ENCODE data around the gene EEF1A2. TPM values are rescaled to one million over a fixed set of nuclear protein-coding genes. Genes with fewer than 3 reads are reported as not detected.

Gene EEF1A2
- total and polyA plus RNA-seq, 2 donors (not counting 3 experiments of a cell fraction or from before 2014, with no cell fraction given) = 2.7 to 3.4 TPM

DNA sequence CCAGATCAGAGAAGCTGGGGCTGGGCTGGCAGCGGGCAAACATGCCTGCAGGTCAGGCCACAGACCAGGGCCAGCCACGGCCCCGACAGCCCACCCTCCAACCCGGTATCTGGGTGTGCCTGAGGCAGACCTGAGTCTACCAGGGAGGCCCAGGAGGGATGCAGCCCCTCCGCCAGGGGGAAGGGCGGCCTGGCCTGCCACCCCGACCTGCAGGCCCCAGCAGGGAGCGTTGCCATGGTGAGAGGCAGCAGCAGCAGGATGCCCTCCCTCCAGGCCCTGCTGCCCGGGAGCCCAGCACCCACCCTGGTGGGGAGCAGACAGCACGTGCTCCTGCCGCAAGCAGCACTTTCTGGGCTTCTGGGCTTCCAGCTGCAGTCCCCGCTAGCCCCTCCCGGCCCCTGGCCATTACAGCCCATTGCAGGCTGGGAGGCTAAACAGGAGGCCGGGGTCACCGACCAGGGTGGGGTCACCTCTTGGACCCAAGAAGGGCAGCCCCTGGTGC is 3.8 kb upstream of the EEF1A2 start:
- dilution Hi-C loops (cut with MboI; ENCODE audit: extremely low pct_ligation_motif_present, low sequenced_read_pairs) = no loop called here
- Histone ChIP-seq H3K79me2 (ENCODE audit: control insufficient read depth, insufficient read depth, low read length) (no peaks in the 10 kb centered on the region), H3K9me3 (replicated peaks; ENCODE audit: control insufficient read depth, insufficient read depth, low read length) (no peaks in the 10 kb centered on the region), H3K36me3 (ENCODE audit: control insufficient read depth in 2 of 2, extremely low read depth in 1 of 2, insufficient read depth in 2 of 2, low read length in 2 of 2) (no peaks in the 10 kb centered on the region), H3K9ac (replicated peaks; ENCODE audit: extremely low read depth, insufficient read depth, low read length) (no peak overlapping the region), H3K4me1 (ENCODE audit: control insufficient read depth, extremely low read depth, insufficient read depth, low read length) (no peaks in the 10 kb centered on the region), H3K9me1 (replicated peaks; ENCODE audit: control insufficient read depth, extremely low read depth, insufficient read depth, low read length) (no peaks in the 10 kb centered on the region), H4K20me1 (replicated peaks; ENCODE audit: control insufficient read depth, extremely low read depth, insufficient read depth, low read length) (no peaks in the 10 kb centered on the region), H3K27ac (ENCODE audit: insufficient read depth, low read depth, low read length) (no peak overlapping the region), H3K4me2 (ENCODE audit: insufficient read depth, low read length) (no peak overlapping the region), H2AFZ (ENCODE audit: low read depth, low read length) (no peak overlapping the region), H3K4me3 (replicated peaks in 1 of 3; ENCODE audit: insufficient read depth in 1 of 3, low read depth in 1 of 3, low read length in 3 of 3) (no peak overlapping the region), H3K27me3 (ENCODE audit: control insufficient read depth in 2 of 2, insufficient read depth in 2 of 2, low read length in 2 of 2) (no peaks in the 10 kb centered on the region)
- POLR2A ChIA-PET = no interaction called here
- no peak for DNase-seq (ENCODE audit: low read depth, low spot score)
- intact Hi-C loops (cut with micrococcal nuclease) = no loop called here
- CTCF ChIA-PET = interaction anchor here (0.9 to 1.0 kb wide), 2 partner anchors 15 to 44 kb away, joined by 3 read pairs; no protein-coding TSS in a partner anchor
- BruUV-seq (replicated peaks) = no TSS peak
- TF ChIP-seq POLR2A (IDR thresholded peaks at IDR 0.05; ENCODE audit: low read depth, low read length) (no peak), POLR2AphosphoS5 (IDR thresholded peaks at IDR 0.05; ENCODE audit: insufficient read depth, low read depth, low read length) (no peak), FOS (IDR thresholded peaks at IDR 0.05; ENCODE audit: borderline replicate concordance, insufficient read depth, low read length) (no peak), GATA2 (IDR thresholded peaks at IDR 0.05; ENCODE audit: insufficient read depth, insufficient read length, low read depth, low read length) (no peak), JUN (IDR thresholded peaks at IDR 0.05; ENCODE audit: borderline replicate concordance, insufficient read depth, insufficient read length, low read depth) (no peak), EZH2 (IDR thresholded peaks at IDR 0.05; ENCODE audit: borderline replicate concordance, low read depth, low read length, severe bottlenecking) (no peak), MYC (IDR thresholded peaks at IDR 0.05; ENCODE audit: low read depth, low read length) (no peak), MAX (IDR thresholded peaks at IDR 0.05; ENCODE audit: insufficient read depth, insufficient read length) (no peak)
- TF ChIP-seq, protein P1, sequence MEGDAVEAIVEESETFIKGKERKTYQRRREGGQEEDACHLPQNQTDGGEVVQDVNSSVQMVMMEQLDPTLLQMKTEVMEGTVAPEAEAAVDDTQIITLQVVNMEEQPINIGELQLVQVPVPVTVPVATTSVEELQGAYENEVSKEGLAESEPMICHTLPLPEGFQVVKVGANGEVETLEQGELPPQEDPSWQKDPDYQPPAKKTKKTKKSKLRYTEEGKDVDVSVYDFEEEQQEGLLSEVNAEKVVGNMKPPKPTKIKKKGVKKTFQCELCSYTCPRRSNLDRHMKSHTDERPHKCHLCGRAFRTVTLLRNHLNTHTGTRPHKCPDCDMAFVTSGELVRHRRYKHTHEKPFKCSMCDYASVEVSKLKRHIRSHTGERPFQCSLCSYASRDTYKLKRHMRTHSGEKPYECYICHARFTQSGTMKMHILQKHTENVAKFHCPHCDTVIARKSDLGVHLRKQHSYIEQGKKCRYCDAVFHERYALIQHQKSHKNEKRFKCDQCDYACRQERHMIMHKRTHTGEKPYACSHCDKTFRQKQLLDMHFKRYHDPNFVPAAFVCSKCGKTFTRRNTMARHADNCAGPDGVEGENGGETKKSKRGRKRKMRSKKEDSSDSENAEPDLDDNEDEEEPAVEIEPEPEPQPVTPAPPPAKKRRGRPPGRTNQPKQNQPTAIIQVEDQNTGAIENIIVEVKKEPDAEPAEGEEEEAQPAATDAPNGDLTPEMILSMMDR (IDR thresholded peaks at IDR 0.05; ENCODE audit: extremely low read depth in 1 of 2, insufficient read depth in 1 of 2, low read depth in 1 of 2, low read length in 2 of 2) = no peak
- no peak for FAIRE-seq

Data from endothelial cell of umbilical vein (primary cell).